Measurements from ENCODE around the gene POM121C.
"Not testable (repeated sequence)": the region's sequence is repeated elsewhere in the genome, so short reads cannot be mapped to it uniquely, and the experiment has no call there.

POM121C gene

GRCh38 chr7:75421798-75422710 is 64.0 kb downstream of the POM121C start:
- not testable (repeated sequence) for DNase-seq

- not testable (repeated sequence) for DNase-seq
Observed at GRCh38 chr7:75420152-75420551, 65.9 kb downstream of the POM121C start.

- not testable (repeated sequence) for DNase-seq
Observed at GRCh38 chr7:75419693-75420092, 66.4 kb downstream of the POM121C start.

- DNase-seq: not testable (repeated sequence)
Observed at GRCh38 chr7:75419210-75419609, 66.9 kb downstream of the POM121C start.

- not testable (repeated sequence) for DNase-seq
Observed at GRCh38 chr7:75418292-75418858, 67.7 kb downstream of the POM121C start.

- DNase-seq: not testable (repeated sequence)
Observed at GRCh38 chr7:75416787-75417186, 69.3 kb downstream of the POM121C start.

GRCh38 chr7:75415829-75416373 is 70.2 kb downstream of the POM121C start:
- DNase-seq: not testable (repeated sequence)

- not testable (repeated sequence) for DNase-seq
Observed at GRCh38 chr7:75415428-75415817, 70.7 kb downstream of the POM121C start.

GRCh38 chr7:75414708-75415427 is 71.2 kb downstream of the POM121C start:
- not testable (repeated sequence) for DNase-seq

- DNase-seq: not testable (repeated sequence)
Observed at GRCh38 chr7:75414204-75414603, 71.9 kb downstream of the POM121C start.

GRCh38 chr7:75410823-75411173 is 75.3 kb downstream of the POM121C start:
- DNase-seq: not testable (repeated sequence)

GRCh38 chr7:75409880-75410822 is 75.9 kb downstream of the POM121C start:
- DNase-seq: peak; percentile 20

GRCh38 chr7:75404663-75405062 is 81.4 kb downstream of the POM121C start:
- DNase-seq: not testable (repeated sequence)

- DNase-seq: not testable (repeated sequence)
Observed at GRCh38 chr7:75403455-75404443, 82.3 kb downstream of the POM121C start.

- not testable (repeated sequence) for DNase-seq
Observed at GRCh38 chr7:75400575-75400974, 85.5 kb downstream of the POM121C start.

- DNase-seq: not testable (repeated sequence)
Observed at GRCh38 chr7:75398771-75399700, 87.1 kb downstream of the POM121C start.

- not testable (repeated sequence) for DNase-seq
Observed at GRCh38 chr7:75397865-75398264, 88.2 kb downstream of the POM121C start.

- DNase-seq: not testable (repeated sequence)
Observed at GRCh38 chr7:75395329-75395728, 90.8 kb downstream of the POM121C start, which contains the start of gene TRIM73. TSS of gene TRIM73 (plus strand) at chr7:75395629. CDS start at chr7:75398934, 3,305 bp downstream.

GRCh38 chr7:75393194-75393593 is 92.9 kb downstream of the POM121C start:
- not testable (repeated sequence) for DNase-seq

Measured in CD4-positive, alpha-beta T cell treated with Interleukin-21 for 1 hour (primary cell).